ENCODE data around the gene COX6B2.
"Not testable (repeated sequence)": the region's sequence is repeated elsewhere in the genome, so short reads cannot be mapped to it uniquely, and the experiment has no call there.

Gene COX6B2, protein sequence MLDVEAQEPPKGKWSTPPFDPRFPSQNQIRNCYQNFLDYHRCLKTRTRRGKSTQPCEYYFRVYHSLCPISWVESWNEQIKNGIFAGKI

DNA sequence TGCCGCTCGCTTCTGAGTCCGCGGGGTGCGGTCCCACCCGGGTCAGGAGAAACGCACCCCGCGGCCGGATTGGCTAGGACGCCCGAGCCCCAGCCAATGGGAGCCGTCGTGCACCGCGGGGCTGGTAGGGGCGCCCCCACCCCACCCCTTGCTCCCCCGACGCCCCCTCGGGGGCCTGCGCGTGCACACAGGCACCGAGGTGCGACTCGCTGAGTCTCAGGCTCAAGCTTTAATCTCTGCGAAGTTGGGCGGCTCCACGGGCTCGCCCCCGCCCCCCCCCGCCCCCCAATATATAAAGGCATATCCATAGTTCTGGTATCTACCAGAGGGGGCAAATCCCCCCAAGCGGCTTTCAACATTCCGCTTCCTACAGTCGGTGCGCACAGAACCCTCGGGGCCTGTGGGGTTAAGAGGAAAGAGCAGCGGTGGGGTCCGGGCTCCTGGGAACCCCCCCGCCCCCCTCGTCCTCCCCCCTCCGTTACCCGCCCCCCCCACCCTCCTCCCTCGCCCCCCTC is at the start of gene COX6B2:
Gene COX6B2 (minus strand): TSS at position 22 of the 515 bp plus-strand sequence. CDS start 198 bp downstream, outside the sequence.
- DNase-seq (ENCODE audit: low read depth), result no peak

DNA sequence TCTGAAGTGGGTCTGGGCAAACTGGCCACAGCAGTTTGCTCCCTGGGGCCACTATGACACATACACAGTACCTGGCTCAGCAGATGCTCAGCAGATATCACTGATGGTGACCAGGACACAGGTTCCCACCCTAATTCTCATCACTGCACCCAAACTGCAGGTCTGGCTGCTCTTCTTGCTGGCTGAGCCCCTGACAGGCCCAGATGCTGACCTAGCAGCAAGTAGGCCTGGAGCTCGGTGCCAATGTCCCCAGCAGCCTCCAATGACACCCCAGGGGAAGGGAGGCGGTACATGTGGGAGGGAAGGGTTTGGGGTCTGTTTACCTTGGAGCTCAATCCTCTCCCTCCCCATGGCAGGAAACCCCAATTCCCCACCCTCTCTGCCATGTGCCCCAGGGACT is 48.0 kb upstream of the COX6B2 start:
- DNase-seq (ENCODE audit: low read depth), result no peak

- DNase-seq (ENCODE audit: low read depth), result not testable (repeated sequence)
Observed at GRCh38 chr19:55401390-55401789, 46.9 kb upstream of the COX6B2 start.

DNA sequence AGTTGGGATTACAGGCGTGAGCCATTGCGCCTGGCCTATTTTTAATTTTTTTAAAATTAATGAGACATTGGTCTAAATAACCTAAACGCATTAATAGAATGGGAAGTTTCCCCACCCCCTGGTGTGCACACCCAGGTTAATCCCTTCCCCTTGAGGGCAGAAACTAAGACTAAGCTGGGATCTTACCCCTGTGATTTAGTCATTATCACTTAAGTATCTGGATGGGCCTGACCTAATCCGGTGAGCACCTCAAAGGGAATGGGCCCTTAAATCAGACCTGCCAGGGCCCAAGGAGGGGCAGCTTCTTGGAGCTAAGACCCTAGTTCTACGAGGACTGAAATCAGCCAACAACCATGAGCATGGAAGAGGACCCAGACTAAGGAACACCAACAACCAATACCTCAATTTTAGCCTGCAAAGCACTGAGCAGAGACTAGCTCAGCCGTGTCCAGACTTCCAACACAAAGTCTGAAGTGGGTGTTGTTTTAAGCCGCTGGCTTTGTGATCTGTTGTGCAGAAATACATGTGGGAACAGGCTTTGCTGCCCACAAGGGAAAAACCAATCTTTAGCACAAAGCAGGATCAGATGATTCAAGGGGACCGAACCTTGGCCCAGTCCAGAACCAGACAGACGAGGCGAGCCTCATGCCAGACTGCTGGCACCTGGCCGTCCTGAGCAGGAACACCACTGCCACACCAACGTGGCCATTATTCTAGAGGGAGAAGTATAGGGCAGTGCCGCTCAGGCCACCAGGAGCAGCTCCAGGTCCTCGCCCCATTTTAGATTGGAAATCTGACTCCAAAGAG is 46.0 kb upstream of the COX6B2 start:
- DNase-seq (ENCODE audit: low read depth), result no peak

- DNase-seq (ENCODE audit: low read depth), result no peak
Observed at GRCh38 chr19:55398200-55398925, 43.8 kb upstream of the COX6B2 start.

GRCh38 chr19:55392820-55393761 is 38.6 kb upstream of the COX6B2 start:
- no peak for DNase-seq (ENCODE audit: low read depth)

- no peak for DNase-seq (ENCODE audit: low read depth)
Observed at GRCh38 chr19:55391702-55392615, 37.4 kb upstream of the COX6B2 start.

DNA sequence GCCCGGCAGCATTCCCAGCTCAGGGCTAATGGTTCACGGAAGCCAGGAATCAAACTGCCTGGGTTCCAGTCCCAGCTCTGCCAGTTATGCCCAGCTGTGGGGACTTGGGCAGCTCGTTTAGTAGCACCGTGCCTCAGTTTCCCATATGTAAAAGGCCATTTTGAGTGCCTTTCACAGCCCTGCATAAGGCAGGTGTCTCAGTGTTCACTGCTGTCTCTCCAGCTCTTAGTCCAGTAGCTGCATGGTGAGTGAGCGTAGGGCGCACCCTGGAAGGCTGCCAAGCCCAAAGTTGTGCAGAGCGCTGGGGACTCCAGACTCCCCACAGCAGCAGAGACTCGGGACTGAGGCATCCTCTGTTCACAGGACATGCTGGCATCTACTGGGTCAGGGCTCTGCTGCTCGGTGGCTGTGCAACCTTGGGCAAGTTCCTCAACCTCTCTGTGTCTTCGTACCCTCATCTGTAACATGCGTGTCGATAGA is 36.7 kb upstream of the COX6B2 start:
- no peak for DNase-seq (ENCODE audit: low read depth)

- DNase-seq (ENCODE audit: low read depth), result no peak
Observed at GRCh38 chr19:55390461-55390880, 36.0 kb upstream of the COX6B2 start.

GRCh38 chr19:55389386-55390317 is 35.1 kb upstream of the COX6B2 start:
- no peak for DNase-seq (ENCODE audit: low read depth)

DNA sequence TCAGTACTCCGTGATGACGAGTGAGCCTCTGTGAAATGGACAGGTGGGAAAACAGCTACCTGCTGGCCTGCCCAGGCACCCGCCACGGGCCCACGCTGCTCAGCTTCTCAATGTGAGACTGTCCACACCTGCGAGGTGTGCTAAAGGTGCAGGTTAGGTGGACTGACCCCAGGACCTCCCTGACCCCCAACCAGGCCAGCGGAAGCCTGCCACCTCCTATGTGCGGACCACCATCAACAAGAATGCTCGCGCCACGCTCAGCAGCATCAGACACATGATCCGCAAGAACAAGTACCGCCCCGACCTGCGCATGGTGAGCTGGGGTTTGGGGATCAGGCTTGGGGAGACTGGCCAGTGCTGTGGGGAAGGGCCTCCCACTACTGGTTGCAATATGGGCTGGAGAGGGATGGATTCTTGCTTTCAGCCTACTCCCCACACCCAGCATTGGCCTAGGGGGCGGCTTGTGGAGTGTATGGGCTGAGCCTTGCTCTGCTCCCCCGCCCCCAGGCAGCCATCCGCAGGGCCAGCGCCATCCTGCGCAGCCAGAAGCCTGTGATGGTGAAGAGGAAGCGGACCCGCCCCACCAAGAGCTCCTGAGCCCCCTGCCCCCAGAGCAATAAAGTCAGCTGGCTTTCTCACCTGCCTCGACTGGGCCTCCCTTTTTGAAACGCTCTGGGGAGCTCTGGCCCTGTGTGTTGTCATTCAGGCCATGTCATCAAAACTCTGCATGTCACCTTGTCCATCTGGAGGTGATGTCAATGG is 33.4 kb upstream of the COX6B2 start:
- DNase-seq (ENCODE audit: low read depth), result no peak

GRCh38 chr19:55386493-55386971 is 32.0 kb upstream of the COX6B2 start:
- DNase-seq (ENCODE audit: low read depth), result no peak

DNA sequence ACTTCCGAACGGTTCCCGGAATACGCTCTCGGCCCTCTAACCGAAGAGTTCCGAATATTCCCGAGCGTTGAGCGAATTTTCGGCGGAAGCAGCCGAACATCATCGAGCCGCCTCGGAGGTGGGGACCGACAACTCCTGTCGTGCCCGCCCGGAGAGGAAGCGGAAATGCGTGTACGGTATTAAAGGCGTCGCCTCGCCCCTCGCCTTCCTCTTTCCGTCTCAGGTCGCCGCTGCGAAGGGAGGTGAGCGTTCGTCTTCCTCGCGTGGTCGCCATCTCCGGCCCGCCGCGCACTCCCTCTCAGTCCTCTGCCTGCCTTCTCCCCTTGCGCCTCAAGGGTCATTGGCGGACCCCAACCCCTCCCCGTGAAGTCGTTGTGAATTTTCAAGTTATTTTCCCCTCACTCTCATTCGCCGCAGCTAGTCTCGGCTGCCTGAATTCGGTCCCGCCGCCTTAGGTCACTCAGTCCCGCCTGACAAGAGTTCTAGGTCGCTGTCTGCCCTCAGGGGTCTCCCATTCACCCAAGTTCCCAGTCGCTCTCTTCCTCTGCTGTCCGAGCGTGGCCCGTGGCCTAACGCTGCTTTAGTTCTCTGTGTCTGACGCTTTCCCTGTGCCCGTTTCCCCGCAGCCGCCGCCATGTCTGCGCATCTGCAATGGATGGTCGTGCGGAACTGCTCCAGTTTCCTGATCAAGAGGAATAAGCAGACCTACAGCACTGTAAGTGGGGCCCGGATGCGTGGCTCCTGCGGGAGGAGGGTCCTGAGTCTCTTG is 31.4 kb upstream of the COX6B2 start, which contains the start of gene RPL28:
Gene RPL28 (plus strand): TSS at position 209 of the 769 bp plus-strand sequence. CDS start 426 bp downstream, at position 635.
- peak; percentile 88 for DNase-seq (ENCODE audit: low read depth)

DNA sequence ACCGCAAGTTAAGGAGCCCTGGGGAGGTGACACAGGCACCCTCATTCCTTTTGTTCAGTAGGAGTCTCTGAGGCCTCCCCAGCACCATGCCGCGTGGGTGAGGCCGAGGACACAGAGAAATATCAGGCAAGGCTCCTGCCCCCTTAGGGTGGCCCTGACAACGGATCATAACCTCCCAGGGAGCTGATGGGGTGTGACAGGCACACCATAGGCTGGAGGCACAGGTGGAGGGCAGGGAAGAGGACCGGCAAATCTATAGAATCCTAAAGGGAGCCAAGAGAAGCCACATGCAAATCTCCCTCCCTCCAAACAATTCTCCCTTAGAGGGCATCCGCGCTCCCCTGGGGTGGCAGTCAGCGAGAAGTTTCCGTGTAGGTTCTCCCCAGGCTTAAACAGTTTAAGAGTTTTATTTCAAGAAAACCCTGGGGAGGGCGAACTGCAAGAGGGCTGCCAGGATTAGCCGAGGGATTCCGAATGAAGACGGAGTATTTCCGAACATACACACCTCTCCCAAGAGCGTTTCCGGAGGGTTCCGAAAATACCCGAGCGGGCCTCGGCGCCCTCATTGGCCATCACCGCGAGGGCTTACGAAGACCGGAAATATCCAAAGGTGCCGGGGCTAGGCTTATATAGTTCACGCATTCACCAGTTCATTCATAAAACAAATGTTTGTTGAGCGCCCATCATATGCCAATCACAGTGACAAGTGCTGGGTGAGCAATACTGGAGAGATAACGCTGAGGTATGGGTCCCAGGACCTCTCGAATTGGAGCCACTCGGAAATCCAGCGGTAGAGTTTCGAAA is 30.6 kb upstream of the COX6B2 start:
- peak; percentile 72 for DNase-seq (ENCODE audit: low read depth)

DNA sequence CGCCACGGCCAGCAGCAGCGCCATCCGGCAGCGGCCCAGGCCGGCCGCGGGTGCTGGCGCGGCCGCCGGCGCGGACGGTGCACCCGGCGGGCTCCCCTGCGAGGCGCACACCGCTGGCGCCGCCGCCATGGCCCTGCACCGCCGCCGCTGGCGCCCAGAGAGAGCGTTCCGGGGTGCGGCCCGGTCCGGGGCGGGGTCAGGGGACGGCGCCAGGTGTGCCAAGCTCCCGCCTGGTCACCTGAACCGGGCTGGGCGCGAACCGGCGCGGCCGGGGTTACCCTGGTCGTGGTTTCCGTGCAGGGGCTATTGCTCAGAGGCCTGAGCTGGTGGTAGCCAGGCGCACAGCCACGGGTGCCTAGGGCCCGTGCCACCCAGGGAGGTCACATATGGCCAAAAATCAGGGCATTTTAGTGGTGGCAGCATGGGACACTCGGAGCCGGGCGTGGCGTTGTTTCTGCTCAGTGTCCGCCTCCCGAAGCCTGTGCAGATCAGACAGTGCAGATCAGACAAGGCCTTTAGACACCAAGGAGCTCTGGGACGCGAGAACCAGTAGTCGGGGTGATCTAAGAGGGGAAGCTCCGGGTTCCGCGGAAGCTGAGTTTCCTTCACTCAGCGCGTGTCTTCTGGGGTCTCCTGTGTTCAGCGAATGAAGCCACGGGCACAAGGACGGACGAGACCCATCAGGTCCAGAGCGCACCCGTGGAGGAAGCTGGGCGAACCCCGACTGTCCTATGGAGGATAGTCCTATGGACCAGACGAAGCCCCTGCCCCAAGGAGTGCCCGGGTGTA is 29.8 kb upstream of the COX6B2 start, which contains the start of gene TMEM238:
Gene TMEM238 (minus strand): TSS at position 162 of the 789 bp plus-strand sequence. CDS start 33 bp downstream, at position 129.
- DNase-seq (ENCODE audit: low read depth), result no peak

Measured in GM04503 (cell line).